Subcutaneous adipose tissue (tissue), 4 donors: ENCODE results near the gene TSPAN13. TPM values are rescaled to one million over a fixed set of nuclear protein-coding genes. Genes with fewer than 3 reads are reported as not detected.

Source experiments
- CTCF ChIP-seq: fragments of 450-650 bp; IDR thresholded peaks from one replicate; pipeline ENCODE4 v1.5.1; 2016; ENCODE audit warnings: low read depth, mild to moderate bottlenecking, control low read depth, antibody characterized with exemption, moderate library complexity
- total RNA-seq, 4 donors: library from RNA; depleted of rRNA; stranded (reverse); fragments of >200 nt; gene quantifications; one replicate each; pipeline ENCODE4 v1.1.0, GENCODE V29; 2016

TSPAN13 gene
- total RNA-seq, 4 donors from 2014 or later, result 9.9 to 68.9 (median 39.5) TPM

GRCh38 chr7:16740623-16740953, 13.0 kb upstream of the TSPAN13 start:
- TF ChIP-seq CTCF, result no peak

DNA sequence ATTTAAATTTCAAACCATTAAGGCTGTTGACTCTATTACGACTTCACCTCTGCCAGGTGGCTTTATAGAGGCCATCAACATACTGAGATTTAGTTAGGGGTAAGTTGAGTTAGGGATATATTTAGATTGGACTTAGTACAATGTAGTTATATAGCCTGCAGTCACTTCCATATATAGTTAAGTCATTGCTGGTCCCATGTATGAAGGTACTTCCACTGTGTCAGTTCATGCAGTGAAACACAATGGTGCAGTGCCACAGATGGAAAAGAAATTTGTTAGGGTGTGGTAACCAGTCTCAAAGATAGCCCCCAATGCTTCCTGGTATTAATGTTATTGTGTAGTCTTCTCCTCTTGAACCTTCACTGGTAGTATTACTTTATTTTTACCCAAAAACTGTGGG, 12.6 kb upstream of the TSPAN13 start:
- no peak for TF ChIP-seq CTCF

GRCh38 chr7:16741676-16742075, 11.9 kb upstream of the TSPAN13 start:
- TF ChIP-seq CTCF, result no peak

DNA sequence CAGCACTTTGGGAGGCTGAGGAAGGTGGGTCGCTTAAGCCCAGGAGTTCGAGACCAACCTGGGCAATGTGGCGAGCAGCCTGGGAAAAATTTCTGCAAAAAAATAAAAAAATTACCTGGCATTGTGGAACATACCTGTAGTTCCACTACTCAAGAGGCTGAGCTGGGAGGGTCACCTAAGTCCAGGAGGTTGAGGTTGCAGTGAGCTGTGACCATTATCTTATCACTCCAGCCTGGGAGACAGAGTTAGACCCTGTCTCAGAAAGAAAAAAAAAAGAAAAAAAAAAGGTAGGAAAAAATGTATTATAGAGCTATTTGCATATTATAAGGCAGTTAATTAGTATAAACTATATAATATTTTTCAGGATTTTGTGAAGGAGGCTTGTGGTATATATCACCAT, 11.0 kb upstream of the TSPAN13 start:
- no peak for TF ChIP-seq CTCF

DNA sequence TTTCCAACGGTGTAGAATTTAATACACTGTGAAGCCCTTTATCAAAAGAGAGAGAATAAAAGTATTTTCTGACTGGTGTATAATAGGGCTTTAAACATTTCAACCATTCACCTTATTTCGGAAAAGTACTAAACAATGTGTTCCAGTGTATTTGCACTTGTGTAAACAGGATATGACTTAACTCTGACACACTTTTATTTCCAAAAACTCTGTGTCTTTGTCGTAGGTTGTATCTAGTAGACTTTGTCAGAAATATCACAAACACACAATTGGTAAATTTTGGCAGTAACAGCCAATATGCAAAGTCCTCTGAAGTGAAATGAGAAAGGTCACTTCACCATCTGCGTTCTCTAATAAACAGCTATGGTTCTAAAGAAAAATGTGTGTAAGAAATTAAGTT, 10.3 kb upstream of the TSPAN13 start:
- no peak for TF ChIP-seq CTCF

GRCh38 chr7:16744518-16745250, 8.9 kb upstream of the TSPAN13 start:
- TF ChIP-seq CTCF, result no peak

- no peak for TF ChIP-seq CTCF
These were observed 7.9 kb upstream of the TSPAN13 start for GRCh38 chr7:16745645-16746044.
